H1 (cell line): ENCODE data around the gene FXN. TPM values are rescaled to one million over a fixed set of nuclear protein-coding genes. Genes with fewer than 3 reads are reported as not detected.

Experiments
- CTCF ChIA-PET: fragments of 300-600 bp; sonication (Branson Sonifier 250); formaldehyde crosslinking; loops from one replicate; lab custom pipeline; 2021; ENCODE audit not compliant: partially characterized antibody; lab: Charles Lee
- POLR2A ChIA-PET: fragments of 300-600 bp; sonication (Branson Sonifier 250); formaldehyde crosslinking; loops from one replicate; lab custom pipeline; 2021; ENCODE audit warnings: inconsistent platforms; ENCODE audit not compliant: partially characterized antibody; lab: Charles Lee
- DNase-seq, 2 experiments: peaks; one replicate each; pipeline versions ENCODE4 v3.0.0 to v3.0.0-alpha.2; 2010 to 2022; ENCODE audit warnings: low spot score in 2 of 2, low read depth in 1 of 2, mixed read lengths in 1 of 2
- FAIRE-seq: peaks from 2 replicates; lab custom pipeline; 2011; peaks lifted over from hg19 to GRCh38; lab: Jason Lieb, UNC
- H2AFZ ChIP-seq: 2 replicates; pipeline ENCODE4 v1.8.1; 2012; ENCODE audit warnings: low read length, inconsistent platforms
- H2AK5ac ChIP-seq: 2 replicates; pipeline ENCODE4 v1.6.1; 2013; ENCODE audit warnings: low read depth, low read length
- H2BK120ac ChIP-seq: replicated peaks from 2 replicates; pipeline ENCODE3; 2013; ENCODE audit warnings: low read depth, low read length, inconsistent platforms
- H2BK12ac ChIP-seq: 2 replicates; pipeline ENCODE4 v1.6.1; 2013; ENCODE audit warnings: low read depth, low read length
- H2BK15ac ChIP-seq: 2 replicates; pipeline ENCODE4 v1.6.1; 2013; ENCODE audit warnings: low read length
- H2BK20ac ChIP-seq: 2 replicates; pipeline ENCODE4 v1.6.1; 2013; ENCODE audit warnings: low read length
- H2BK5ac ChIP-seq: 2 replicates; pipeline ENCODE4 v1.6.1; 2013; ENCODE audit warnings: low read depth, low read length
- H3K14ac ChIP-seq: 2 replicates; pipeline ENCODE4 v1.6.1; 2013; ENCODE audit warnings: inconsistent platforms; ENCODE audit not compliant: insufficient read length
- H3K18ac ChIP-seq: 2 replicates; pipeline ENCODE4 v1.6.1; 2013; ENCODE audit warnings: low read length; ENCODE audit errors: extremely low read depth
- H3K23ac ChIP-seq: 2 replicates; pipeline ENCODE4 v1.6.1; 2013; ENCODE audit warnings: inconsistent platforms; ENCODE audit not compliant: insufficient read length
- H3K23me2 ChIP-seq: 2 replicates; pipeline ENCODE4 v1.6.1; 2013; ENCODE audit warnings: low read depth, low read length
- H3K27ac ChIP-seq: 2 replicates; pipeline ENCODE4 v1.6.1; 2011; ENCODE audit warnings: low read depth, low read length, inconsistent platforms
- H3K27me3 ChIP-seq, 4 experiments: replicated peaks in 1 of 4; 1 replicate in 1 of 4; 2 replicates in 3 of 4; pipeline versions ENCODE4 v1.6.1 to v1.8.1; 2011 to 2013; ENCODE audit warnings: low read length in 3 of 4, mild to moderate bottlenecking in 3 of 4, inconsistent platforms in 2 of 4, mixed read lengths in 2 of 4, moderate library complexity in 1 of 4; ENCODE audit not compliant: control insufficient read depth in 3 of 4, insufficient read depth in 3 of 4; ENCODE audit errors: extremely low read depth in 1 of 4
- H3K36me3 ChIP-seq, 4 experiments: 2 replicates each; pipeline versions ENCODE4 v1.6.1 to v1.8.1; 2011 to 2013; ENCODE audit warnings: mild to moderate bottlenecking in 4 of 4, low read length in 3 of 4, moderate library complexity in 2 of 4, control low read depth in 1 of 4, inconsistent platforms in 1 of 4; ENCODE audit not compliant: insufficient read depth in 4 of 4, control insufficient read depth in 2 of 4
- H3K4ac ChIP-seq: replicated peaks from 2 replicates; pipeline ENCODE3; 2013; ENCODE audit warnings: low read length, low read depth, mixed read lengths, inconsistent platforms; ENCODE audit not compliant: insufficient read length
- H3K4me1 ChIP-seq, 4 experiments: replicated peaks in 1 of 4; 1 replicate in 1 of 4; 2 replicates in 3 of 4; pipeline versions ENCODE4 v1.6.1 to v1.8.1; 2011 to 2013; ENCODE audit warnings: low read length in 3 of 4, inconsistent platforms in 2 of 4, mixed read lengths in 1 of 4; ENCODE audit not compliant: insufficient read depth in 4 of 4, control insufficient read depth in 3 of 4
- H3K4me2 ChIP-seq, 2 experiments: 2 replicates each; pipeline versions ENCODE4 v1.6.1 to v1.8.1; 2011 to 2013; ENCODE audit warnings: low read depth in 2 of 2, low read length in 2 of 2, control low read depth in 1 of 2, inconsistent platforms in 1 of 2, mild to moderate bottlenecking in 1 of 2; ENCODE audit not compliant: insufficient read depth in 1 of 2
- H3K4me3 ChIP-seq, 4 experiments: fragments of 200-600, 300-600 bp in 1 of 4; sonication (generic), shearing (Covaris generic), sonication (Bioruptor Twin) in 1 of 4; 2 replicates each; pipeline versions ENCODE4 v1.5.1 to v1.8.1; 2011 to 2016; ENCODE audit warnings: low read length in 4 of 4, low read depth in 3 of 4, control low read depth in 2 of 4, inconsistent platforms in 2 of 4, mild to moderate bottlenecking in 2 of 4, mixed read lengths in 1 of 4, moderate library complexity in 1 of 4; ENCODE audit not compliant: insufficient read depth in 2 of 4; ENCODE audit errors: extremely low read depth in 1 of 4
- H3K56ac ChIP-seq: replicated peaks from 2 replicates; pipeline ENCODE3; 2013; ENCODE audit warnings: low read depth, mild to moderate bottlenecking, mixed read lengths, low read length, inconsistent platforms; ENCODE audit not compliant: insufficient read length
- H3K79me1 ChIP-seq: 2 replicates; pipeline ENCODE4 v1.6.1; 2013; ENCODE audit warnings: low read depth, low read length, control low read depth
- H3K79me2 ChIP-seq, 2 experiments: 2 replicates each; pipeline versions ENCODE4 v1.6.1 to v1.8.1; 2012 to 2013; ENCODE audit warnings: low read length in 2 of 2, mild to moderate bottlenecking in 2 of 2, inconsistent platforms in 1 of 2; ENCODE audit not compliant: insufficient read depth in 2 of 2, control insufficient read depth in 1 of 2
- H3K9ac ChIP-seq, 4 experiments: replicated peaks in 1 of 4; 1 replicate in 1 of 4; 2 replicates in 3 of 4; pipeline versions ENCODE4 v1.6.1 to v1.8.1; 2011 to 2013; ENCODE audit warnings: low read depth in 3 of 4, low read length in 3 of 4, control low read depth in 2 of 4, mild to moderate bottlenecking in 2 of 4, moderate library complexity in 2 of 4, inconsistent platforms in 1 of 4; ENCODE audit errors: extremely low read depth in 1 of 4
- H3K9me3 ChIP-seq, 2 experiments: 2 replicates each; pipeline versions ENCODE4 v1.6.1 to v1.8.1; 2012 to 2013; ENCODE audit warnings: mild to moderate bottlenecking in 2 of 2, moderate library complexity in 2 of 2, control low read depth in 1 of 2, inconsistent platforms in 1 of 2, low read depth in 1 of 2, low read length in 1 of 2, mixed read lengths in 1 of 2; ENCODE audit not compliant: insufficient read depth in 2 of 2
- H4K20me1 ChIP-seq, 2 experiments: replicated peaks in 1 of 2; 2 replicates each; pipeline versions ENCODE3 to v1.8.1; 2011 to 2013; ENCODE audit warnings: inconsistent platforms in 2 of 2, low read length in 2 of 2, mild to moderate bottlenecking in 1 of 2; ENCODE audit not compliant: insufficient read depth in 2 of 2, control insufficient read depth in 1 of 2
- H4K5ac ChIP-seq: 2 replicates; pipeline ENCODE4 v1.6.1; 2013; ENCODE audit warnings: low read length, low read depth, mixed read lengths, inconsistent platforms; ENCODE audit not compliant: insufficient read length
- H4K8ac ChIP-seq: 2 replicates; pipeline ENCODE4 v1.8.0; 2013; ENCODE audit warnings: mild to moderate bottlenecking, moderate library complexity, low read length, inconsistent platforms; ENCODE audit not compliant: insufficient read depth; ENCODE audit errors: extremely low read depth
- H4K91ac ChIP-seq: replicated peaks from 2 replicates; pipeline ENCODE3; 2013; ENCODE audit warnings: low read length, mixed read lengths, inconsistent platforms; ENCODE audit not compliant: insufficient read length
- CEBPB ChIP-seq: IDR thresholded peaks from 2 replicates; pipeline ENCODE4 v1.6.1; 2012; ENCODE audit warnings: low read depth, low read length
- CREB1 ChIP-seq: IDR thresholded peaks from 2 replicates; pipeline ENCODE4 v1.6.1; 2012; ENCODE audit warnings: inconsistent platforms
- JUND ChIP-seq: IDR thresholded peaks from 2 replicates; pipeline ENCODE4 v1.6.1; 2011; ENCODE audit warnings: mild to moderate bottlenecking, improper control_type of control experiment, low read length
- NANOG ChIP-seq: IDR thresholded peaks from 2 replicates; pipeline ENCODE4 v1.6.1; 2011; ENCODE audit warnings: low read length, low read depth, mild to moderate bottlenecking, inconsistent platforms; ENCODE audit not compliant: insufficient read depth, poor library complexity, severe bottlenecking
- NRF1 ChIP-seq: IDR thresholded peaks from 2 replicates; pipeline ENCODE4 v1.6.1; 2011; ENCODE audit warnings: mild to moderate bottlenecking, low read depth, low read length, improper control_type of control experiment
- POLR2AphosphoS5 ChIP-seq: IDR thresholded peaks from 2 replicates; pipeline ENCODE4 v1.6.1; 2011; ENCODE audit warnings: low read depth, low read length
- SP1 ChIP-seq: IDR thresholded peaks from 2 replicates; pipeline ENCODE4 v1.6.1; 2011; ENCODE audit warnings: low read depth, low read length
- SP4 ChIP-seq: IDR thresholded peaks from 2 replicates; pipeline ENCODE4 v1.6.1; 2012; ENCODE audit warnings: low read length, inconsistent platforms
- SRF ChIP-seq: IDR thresholded peaks from 2 replicates; pipeline ENCODE4 v1.6.1; 2011; ENCODE audit warnings: mild to moderate bottlenecking, low read depth, low read length, moderate library complexity
- TBP ChIP-seq: IDR thresholded peaks from 2 replicates; pipeline ENCODE4 v1.6.1; 2011; ENCODE audit warnings: low read depth, low read length, improper control_type of control experiment
- WGBS, 2 experiments: shearing (Covaris generic) in 1 of 2; methylation state at CpG; one replicate each; pipeline versions ENCODE4 v1.1.6 to v1.1.7; 2013 to 2015; ENCODE audit warnings: low lambda C conversion rate in 2 of 2, mixed read lengths in 2 of 2, inconsistent platforms in 1 of 2, low coverage in 1 of 2, missing lambda C conversion rate in 1 of 2; ENCODE audit not compliant: insufficient replicate concordance in 2 of 2, insufficient coverage in 1 of 2, insufficient read length in 1 of 2; ENCODE audit errors: extremely low coverage in 1 of 2, missing lambda C conversion rate in 1 of 2; 5-methylcytosine and 5-hydroxymethylcytosine counted together
- polyA plus RNA-seq, 7 experiments: library from polyadenylated mRNA; depleted of rRNA in 3 of 7; stranded (reverse) in 5 of 7; unstranded in 2 of 7; fragments of >200 nt in 5 of 7; fragments of 200-250 nt in 2 of 7; gene quantifications; 1 replicate in 5 of 7; 2 replicates in 1 of 7; 4 replicates in 1 of 7; pipeline versions ENCODE4 v1.2.1 to v1.2.3, GENCODE V29; 2011 to 2013; ENCODE audit warnings: missing spikeins in 2 of 7, mixed read lengths in 2 of 7
- total RNA-seq: library from RNA; stranded (reverse); fragmentation: NEBNext Ultra II Directional; extraction: Animal tissue kit (Norgen Biotek cat#: 25700); gene quantifications from 2 replicates; pipeline ENCODE4 v1.2.1, GENCODE V29; 2021

Gene FXN
- total and polyA plus RNA-seq, 2 of the 8 experiments (the other 6 are each of a cell fraction or from before 2014, with no cell fraction given): 34.2 to 37.5 TPM

DNA sequence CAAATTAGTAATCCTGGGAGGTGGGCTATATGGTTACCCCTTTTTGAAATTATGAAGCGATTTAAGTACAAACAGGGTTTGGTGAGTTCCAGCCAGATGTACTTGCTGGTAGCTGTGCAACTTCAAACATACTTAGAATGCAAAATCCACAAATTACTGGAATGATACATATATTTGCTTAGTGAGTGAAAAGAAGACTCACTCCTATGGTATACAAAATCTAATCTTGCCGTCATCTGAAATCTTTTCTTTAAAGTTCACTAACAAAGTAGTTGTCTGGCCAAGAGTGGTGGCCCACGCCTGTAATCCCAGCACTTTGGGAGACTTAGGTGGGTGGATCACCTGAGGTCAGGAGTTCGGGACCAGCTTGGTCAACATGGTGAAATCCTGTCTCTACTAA is 73.6 kb downstream of the FXN start:
- Histone ChIP-seq H3K14ac (no peak overlapping the region), H2BK20ac (no peak overlapping the region), H4K8ac (no peak overlapping the region), H3K4me1 (peaks cover 0 to 6% (median 2%) of the 10 kb centered on the region in 4 experiments; a peak in 4 of 7 replicates), H3K56ac (no peak overlapping the region), H4K91ac (no peak overlapping the region), H3K27me3 (no peaks in the 10 kb centered on the region), H4K5ac (no peak overlapping the region), H2AFZ (no peak overlapping the region), H3K23me2 (no peaks in the 10 kb centered on the region), H2BK12ac (no peak overlapping the region), H3K4me2 (no peak overlapping the region), H2AK5ac (no peak overlapping the region), H3K79me1 (no peaks in the 10 kb centered on the region), H3K79me2 (no peaks in the 10 kb centered on the region), H3K36me3 (no peaks in the 10 kb centered on the region), H3K23ac (no peak overlapping the region), H2BK5ac (no peak overlapping the region), H3K9me3 (no peaks in the 10 kb centered on the region), H3K9ac (no peak overlapping the region), H4K20me1 (no peaks in the 10 kb centered on the region), H3K4ac (no peak overlapping the region), H2BK15ac (no peak overlapping the region), H3K18ac (no peak overlapping the region), H2BK120ac (no peak overlapping the region), H3K27ac (no peak overlapping the region), H3K4me3 (no peak overlapping the region)
- ChIA-PET CTCF (no interaction called here), POLR2A (interaction anchor here (1.4 to 2.3 kb wide), 2 partner anchors 11 to 19 kb away, joined by 3 to 21 read pairs; no protein-coding TSS in a partner anchor)
- DNase-seq (no peak), FAIRE-seq (no peak)
- WGBS, 2 experiments: 83% methylated on average over 4 of the region's 4 CpGs; no CpG with 5 or more reads in 1 of the 2 experiments
- TF ChIP-seq NRF1: no peak
- no peak for TF ChIP-seq CEBPB
- no peak for TF ChIP-seq CREB1
- no peak for TF ChIP-seq POLR2AphosphoS5
- no peak for TF ChIP-seq JUND
- TF ChIP-seq TBP: no peak
- TF ChIP-seq SP4: no peak
- no peak for TF ChIP-seq NANOG
- TF ChIP-seq SP1: no peak
- no peak for TF ChIP-seq SRF
- TF ChIP-seq, all 59 proteins: peak for 0
